ENCODE measurements around the gene S100A7A. TPM values are rescaled to one million over a fixed set of nuclear protein-coding genes. Genes with fewer than 3 reads are reported as not detected.

S100A7A gene
- total RNA-seq, 1 donor from 2014 or later, result not detected

DNA sequence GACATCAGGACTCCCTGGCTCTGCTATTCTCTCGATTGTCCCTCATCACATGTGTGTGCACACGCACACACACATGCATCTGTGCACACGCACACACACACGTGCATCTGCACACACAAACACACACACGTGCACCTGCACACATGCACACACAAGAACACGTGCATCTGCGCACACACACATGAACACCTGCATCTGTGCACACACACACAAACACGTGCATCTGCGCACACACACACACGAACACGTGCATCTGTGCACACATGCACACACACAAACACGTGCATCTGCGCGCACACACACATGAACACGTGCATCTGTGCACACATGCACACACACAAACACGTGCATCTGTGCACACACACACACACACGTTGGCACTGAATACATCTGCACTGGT lies 14.7 kb downstream of the S100A7A start:
- H3K36me3 Mint-ChIP-seq (ENCODE audit: low read depth, unreplicated experiment), result no peaks in the 10 kb centered on the region
- Histone ChIP-seq H3K9me3 (ENCODE audit: insufficient read depth, low read depth, low read length) (no peaks in the 10 kb centered on the region), H3K4me2 (ENCODE audit: low read length) (no peak overlapping the region), H3K36me3 (ENCODE audit: insufficient read depth, low read length) (no peaks in the 10 kb centered on the region), H3K79me2 (ENCODE audit: insufficient read depth, low read length) (no peaks in the 10 kb centered on the region), H3K27ac (ENCODE audit: low read depth, low read length) (no peak overlapping the region), H3K4me3 (ENCODE audit: insufficient read depth, low read depth, low read length) (no peak overlapping the region), H3K27me3 (ENCODE audit: insufficient read depth, low read length) (no peaks in the 10 kb centered on the region), H4K20me1 (ENCODE audit: insufficient read depth, low read length) (no peaks in the 10 kb centered on the region), H3K4me1 (ENCODE audit: insufficient read depth, low read length) (no peaks in the 10 kb centered on the region), H2AFZ (ENCODE audit: low read depth, low read length) (no peak overlapping the region), H3K9ac (ENCODE audit: low read length) (no peak overlapping the region)
- peaks cover 61% of the 10 kb centered on the region for H3K27me3 Mint-ChIP-seq (ENCODE audit: low read depth, unreplicated experiment)
- H3K9me3 Mint-ChIP-seq (ENCODE audit: unreplicated experiment), result peaks cover 1% of the 10 kb centered on the region
- no peak overlapping the region for H3K27ac Mint-ChIP-seq (ENCODE audit: unreplicated experiment)
- TF ChIP-seq EZH2 (IDR thresholded peaks at IDR 0.05; ENCODE audit: insufficient read depth, low read length), result no peak
- TF ChIP-seq, protein P1, sequence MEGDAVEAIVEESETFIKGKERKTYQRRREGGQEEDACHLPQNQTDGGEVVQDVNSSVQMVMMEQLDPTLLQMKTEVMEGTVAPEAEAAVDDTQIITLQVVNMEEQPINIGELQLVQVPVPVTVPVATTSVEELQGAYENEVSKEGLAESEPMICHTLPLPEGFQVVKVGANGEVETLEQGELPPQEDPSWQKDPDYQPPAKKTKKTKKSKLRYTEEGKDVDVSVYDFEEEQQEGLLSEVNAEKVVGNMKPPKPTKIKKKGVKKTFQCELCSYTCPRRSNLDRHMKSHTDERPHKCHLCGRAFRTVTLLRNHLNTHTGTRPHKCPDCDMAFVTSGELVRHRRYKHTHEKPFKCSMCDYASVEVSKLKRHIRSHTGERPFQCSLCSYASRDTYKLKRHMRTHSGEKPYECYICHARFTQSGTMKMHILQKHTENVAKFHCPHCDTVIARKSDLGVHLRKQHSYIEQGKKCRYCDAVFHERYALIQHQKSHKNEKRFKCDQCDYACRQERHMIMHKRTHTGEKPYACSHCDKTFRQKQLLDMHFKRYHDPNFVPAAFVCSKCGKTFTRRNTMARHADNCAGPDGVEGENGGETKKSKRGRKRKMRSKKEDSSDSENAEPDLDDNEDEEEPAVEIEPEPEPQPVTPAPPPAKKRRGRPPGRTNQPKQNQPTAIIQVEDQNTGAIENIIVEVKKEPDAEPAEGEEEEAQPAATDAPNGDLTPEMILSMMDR (IDR thresholded peaks at IDR 0.05; ENCODE audit: insufficient read depth, low read depth, low read length), result no peak
- FAIRE-seq, result no peak
- no peaks in the 10 kb centered on the region for H3K4me1 Mint-ChIP-seq (ENCODE audit: low read depth, unreplicated experiment)
- H3K4me3 Mint-ChIP-seq (ENCODE audit: unreplicated experiment), result no peak overlapping the region
- DNase-seq (ENCODE audit: low read depth), result no peak

DNA sequence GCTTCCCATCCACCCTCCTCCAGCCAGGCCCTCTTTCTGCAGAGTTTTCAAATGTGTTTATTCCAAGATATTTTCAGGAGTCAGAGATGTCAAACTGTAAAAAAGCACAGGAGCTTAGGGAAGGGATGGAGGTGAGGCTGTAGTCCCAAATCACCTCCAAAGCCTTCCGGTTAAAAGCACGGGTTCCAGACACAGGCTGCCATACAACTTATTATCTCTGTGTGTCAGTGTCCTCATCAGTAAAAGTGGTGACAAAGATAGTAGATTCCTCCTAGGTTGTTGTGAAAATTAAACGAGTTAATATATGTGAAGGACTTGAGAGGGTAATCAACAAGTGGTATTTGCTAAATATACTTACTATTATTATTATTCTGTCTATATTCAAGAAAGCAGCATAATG lies 15.1 kb downstream of the S100A7A start:
- peaks cover 63% of the 10 kb centered on the region for H3K27me3 Mint-ChIP-seq (ENCODE audit: low read depth, unreplicated experiment)
- no peak for FAIRE-seq

DNA sequence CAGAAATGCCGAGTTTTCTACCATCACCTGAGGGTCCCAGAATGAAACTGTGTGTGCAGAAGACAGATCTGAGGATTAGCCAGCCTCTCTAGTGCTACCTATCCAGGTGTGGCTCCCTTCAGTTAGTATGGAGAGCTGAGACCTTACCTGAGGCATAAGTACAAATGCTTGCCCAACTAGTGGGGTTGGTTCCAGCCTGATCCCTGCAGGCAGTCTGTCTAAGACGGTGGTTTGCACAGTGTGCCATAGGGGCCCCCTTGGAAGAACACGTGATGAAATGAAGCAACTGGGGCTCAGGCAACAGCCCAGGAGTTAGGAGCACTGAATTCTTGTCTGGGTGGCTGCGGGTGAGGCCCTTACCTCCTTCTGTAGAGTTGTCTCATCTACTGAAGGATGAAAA lies 15.6 kb downstream of the S100A7A start:
- DNase-seq (ENCODE audit: low read depth) (no peak), FAIRE-seq (no peak)
- H3K4me3 Mint-ChIP-seq (ENCODE audit: unreplicated experiment), result no peak overlapping the region
- Histone ChIP-seq H3K4me3 (ENCODE audit: insufficient read depth, low read depth, low read length) (no peak overlapping the region), H3K36me3 (ENCODE audit: insufficient read depth, low read length) (no peaks in the 10 kb centered on the region), H3K27ac (ENCODE audit: low read depth, low read length) (no peak overlapping the region), H3K9ac (ENCODE audit: low read length) (no peak overlapping the region), H3K79me2 (ENCODE audit: insufficient read depth, low read length) (no peaks in the 10 kb centered on the region), H3K27me3 (ENCODE audit: insufficient read depth, low read length) (no peaks in the 10 kb centered on the region), H4K20me1 (ENCODE audit: insufficient read depth, low read length) (no peaks in the 10 kb centered on the region), H2AFZ (ENCODE audit: low read depth, low read length) (no peak overlapping the region), H3K4me1 (ENCODE audit: insufficient read depth, low read length) (no peaks in the 10 kb centered on the region), H3K4me2 (ENCODE audit: low read length) (no peak overlapping the region), H3K9me3 (ENCODE audit: insufficient read depth, low read depth, low read length) (no peaks in the 10 kb centered on the region)
- no peaks in the 10 kb centered on the region for H3K36me3 Mint-ChIP-seq (ENCODE audit: low read depth, unreplicated experiment)
- H3K9me3 Mint-ChIP-seq (ENCODE audit: unreplicated experiment), result peaks cover 1% of the 10 kb centered on the region
- no peak overlapping the region for H3K27ac Mint-ChIP-seq (ENCODE audit: unreplicated experiment)
- TF ChIP-seq, protein P1 (IDR thresholded peaks at IDR 0.05; ENCODE audit: insufficient read depth, low read depth, low read length), result no peak
- TF ChIP-seq EZH2 (IDR thresholded peaks at IDR 0.05; ENCODE audit: insufficient read depth, low read length), result no peak
- no peaks in the 10 kb centered on the region for H3K4me1 Mint-ChIP-seq (ENCODE audit: low read depth, unreplicated experiment)
- peaks cover 62% of the 10 kb centered on the region for H3K27me3 Mint-ChIP-seq (ENCODE audit: low read depth, unreplicated experiment)

More for the DNA sequence above, 15.1 kb downstream of the S100A7A start:
- no peak overlapping the region for H3K4me3 Mint-ChIP-seq (ENCODE audit: unreplicated experiment)
- no peaks in the 10 kb centered on the region for H3K36me3 ChIP-seq (ENCODE audit: insufficient read depth, low read length)
- H3K27ac Mint-ChIP-seq (ENCODE audit: unreplicated experiment), result no peak overlapping the region
- no peaks in the 10 kb centered on the region for H3K4me1 Mint-ChIP-seq (ENCODE audit: low read depth, unreplicated experiment)
- no peak overlapping the region for H3K4me2 ChIP-seq (ENCODE audit: low read length)
- H3K27ac ChIP-seq (ENCODE audit: low read depth, low read length), result no peak overlapping the region
- H3K36me3 Mint-ChIP-seq (ENCODE audit: low read depth, unreplicated experiment), result no peaks in the 10 kb centered on the region
- no peaks in the 10 kb centered on the region for H3K27me3 ChIP-seq (ENCODE audit: insufficient read depth, low read length)
- H3K9me3 Mint-ChIP-seq (ENCODE audit: unreplicated experiment), result peaks cover 1% of the 10 kb centered on the region
- H3K4me1 ChIP-seq (ENCODE audit: insufficient read depth, low read length), result no peaks in the 10 kb centered on the region
- DNase-seq (ENCODE audit: low read depth), result no peak
- no peaks in the 10 kb centered on the region for H3K9me3 ChIP-seq (ENCODE audit: insufficient read depth, low read depth, low read length)
- H3K4me3 ChIP-seq (ENCODE audit: insufficient read depth, low read depth, low read length), result no peak overlapping the region
- no peaks in the 10 kb centered on the region for H3K79me2 ChIP-seq (ENCODE audit: insufficient read depth, low read length)
- no peak overlapping the region for H3K9ac ChIP-seq (ENCODE audit: low read length)
- no peak overlapping the region for H2AFZ ChIP-seq (ENCODE audit: low read depth, low read length)
- no peaks in the 10 kb centered on the region for H4K20me1 ChIP-seq (ENCODE audit: insufficient read depth, low read length)
- TF ChIP-seq, protein P1 (IDR thresholded peaks at IDR 0.05; ENCODE audit: insufficient read depth, low read depth, low read length), result no peak
- no peak for TF ChIP-seq EZH2 (IDR thresholded peaks at IDR 0.05; ENCODE audit: insufficient read depth, low read length)
